ENCODE measurements around the gene EYA2.

DNA sequence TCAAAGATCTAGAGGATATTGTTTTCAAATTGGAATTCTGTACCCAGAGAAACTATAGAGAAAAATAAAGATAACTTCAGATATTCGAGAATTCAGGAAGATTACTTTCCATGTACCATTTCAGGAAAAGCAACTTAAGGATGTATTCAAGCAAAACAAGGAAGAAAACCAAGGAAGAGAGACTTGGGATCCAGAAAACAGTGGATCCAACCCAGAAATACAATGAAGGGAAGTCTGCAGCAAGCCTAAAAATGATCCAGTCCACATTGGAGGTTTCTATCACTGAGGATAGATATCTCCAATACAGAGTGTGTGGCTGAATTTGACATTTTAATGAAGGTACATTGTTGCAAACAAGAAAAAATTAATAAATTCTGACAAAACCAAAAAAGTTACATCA is 201.0 kb downstream of the EYA2 start:
- TF ChIP-seq MAFK (IDR thresholded peaks at IDR 0.05; ENCODE audit: low read depth, low read length): no peak
- TF ChIP-seq, protein P1, sequence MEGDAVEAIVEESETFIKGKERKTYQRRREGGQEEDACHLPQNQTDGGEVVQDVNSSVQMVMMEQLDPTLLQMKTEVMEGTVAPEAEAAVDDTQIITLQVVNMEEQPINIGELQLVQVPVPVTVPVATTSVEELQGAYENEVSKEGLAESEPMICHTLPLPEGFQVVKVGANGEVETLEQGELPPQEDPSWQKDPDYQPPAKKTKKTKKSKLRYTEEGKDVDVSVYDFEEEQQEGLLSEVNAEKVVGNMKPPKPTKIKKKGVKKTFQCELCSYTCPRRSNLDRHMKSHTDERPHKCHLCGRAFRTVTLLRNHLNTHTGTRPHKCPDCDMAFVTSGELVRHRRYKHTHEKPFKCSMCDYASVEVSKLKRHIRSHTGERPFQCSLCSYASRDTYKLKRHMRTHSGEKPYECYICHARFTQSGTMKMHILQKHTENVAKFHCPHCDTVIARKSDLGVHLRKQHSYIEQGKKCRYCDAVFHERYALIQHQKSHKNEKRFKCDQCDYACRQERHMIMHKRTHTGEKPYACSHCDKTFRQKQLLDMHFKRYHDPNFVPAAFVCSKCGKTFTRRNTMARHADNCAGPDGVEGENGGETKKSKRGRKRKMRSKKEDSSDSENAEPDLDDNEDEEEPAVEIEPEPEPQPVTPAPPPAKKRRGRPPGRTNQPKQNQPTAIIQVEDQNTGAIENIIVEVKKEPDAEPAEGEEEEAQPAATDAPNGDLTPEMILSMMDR (conservative IDR thresholded peaks at IDR 0.05; ENCODE audit: low read depth, low read length): no peak

Measured in IMR-90 (cell line).